GM20000 (cell line): ENCODE measurements around the gene PTPRT.

Experiments used
- DNase-seq: peaks from one replicate; pipeline ENCODE4 v3.0.0; 2012; ENCODE audit warnings: low spot score
- TF ChIP-seq, protein P1 (sequence below): IDR thresholded peaks from 2 replicates; pipeline ENCODE4 v1.5.1; 2012; ENCODE audit warnings: mild to moderate bottlenecking, control low read depth; ENCODE audit errors: extremely low read depth, missing control alignments

PTPRT gene

DNA sequence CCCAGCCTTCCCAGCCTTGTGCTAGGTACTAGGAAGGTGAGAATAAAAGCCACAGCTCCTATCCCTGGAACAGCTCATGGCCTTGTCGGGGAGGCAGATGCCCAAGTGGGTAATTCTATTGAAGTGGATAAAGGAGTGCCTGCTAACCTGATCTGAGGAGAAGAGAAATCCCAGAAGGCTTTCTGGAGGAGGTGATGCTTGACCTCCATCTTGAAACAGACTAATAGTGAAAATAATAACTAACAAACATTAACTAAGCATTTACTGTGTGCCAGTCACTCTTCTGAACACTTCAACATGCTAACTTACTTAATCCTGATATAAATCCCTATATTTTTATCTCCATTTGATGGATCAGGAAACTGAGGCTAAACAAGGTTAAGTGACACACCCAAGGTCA lies 1078.4 kb downstream of the PTPRT start:
- DNase-seq: no peak
- TF ChIP-seq, protein P1, sequence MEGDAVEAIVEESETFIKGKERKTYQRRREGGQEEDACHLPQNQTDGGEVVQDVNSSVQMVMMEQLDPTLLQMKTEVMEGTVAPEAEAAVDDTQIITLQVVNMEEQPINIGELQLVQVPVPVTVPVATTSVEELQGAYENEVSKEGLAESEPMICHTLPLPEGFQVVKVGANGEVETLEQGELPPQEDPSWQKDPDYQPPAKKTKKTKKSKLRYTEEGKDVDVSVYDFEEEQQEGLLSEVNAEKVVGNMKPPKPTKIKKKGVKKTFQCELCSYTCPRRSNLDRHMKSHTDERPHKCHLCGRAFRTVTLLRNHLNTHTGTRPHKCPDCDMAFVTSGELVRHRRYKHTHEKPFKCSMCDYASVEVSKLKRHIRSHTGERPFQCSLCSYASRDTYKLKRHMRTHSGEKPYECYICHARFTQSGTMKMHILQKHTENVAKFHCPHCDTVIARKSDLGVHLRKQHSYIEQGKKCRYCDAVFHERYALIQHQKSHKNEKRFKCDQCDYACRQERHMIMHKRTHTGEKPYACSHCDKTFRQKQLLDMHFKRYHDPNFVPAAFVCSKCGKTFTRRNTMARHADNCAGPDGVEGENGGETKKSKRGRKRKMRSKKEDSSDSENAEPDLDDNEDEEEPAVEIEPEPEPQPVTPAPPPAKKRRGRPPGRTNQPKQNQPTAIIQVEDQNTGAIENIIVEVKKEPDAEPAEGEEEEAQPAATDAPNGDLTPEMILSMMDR: no peak

DNA sequence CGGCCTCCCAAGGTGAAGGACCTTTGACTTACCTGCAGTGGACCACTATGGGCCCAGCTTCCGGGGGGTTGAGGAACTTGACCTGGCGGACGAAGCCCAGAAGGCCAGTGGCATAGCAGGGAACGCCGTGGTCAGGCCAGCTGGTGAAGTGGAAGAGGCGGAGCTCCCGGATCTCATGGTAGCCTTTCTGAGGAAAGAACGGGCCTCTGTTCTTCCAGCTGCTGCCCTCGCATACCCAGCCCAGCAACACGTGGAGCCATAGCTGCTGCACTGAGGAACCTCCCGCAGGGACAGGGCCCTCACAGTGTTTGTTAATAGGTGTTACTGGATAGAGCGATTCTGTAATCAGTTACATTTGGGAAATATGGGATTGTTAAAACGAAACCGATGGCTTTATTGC lies 1079.4 kb downstream of the PTPRT start:
- no peak for DNase-seq
- TF ChIP-seq, protein P1: no peak

DNA sequence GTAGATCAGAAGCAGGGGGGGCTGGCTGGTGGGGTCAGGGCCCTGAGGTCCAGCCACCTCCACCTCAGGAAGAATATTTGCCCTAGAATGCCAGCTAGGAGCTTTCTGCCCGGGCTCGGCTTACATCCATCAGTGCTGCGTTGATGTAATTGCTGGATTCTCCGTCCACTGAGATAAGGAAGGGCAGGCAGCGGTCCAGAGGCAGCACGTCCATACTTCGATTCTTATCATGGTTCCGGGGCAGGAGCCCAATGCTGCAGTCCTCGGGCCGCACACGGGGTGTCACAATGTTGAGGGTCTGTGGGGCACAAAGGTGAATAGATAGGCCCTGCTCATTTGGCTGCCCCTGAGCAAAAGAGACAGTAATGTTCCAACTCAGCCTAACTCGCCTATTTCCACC lies 1087.7 kb downstream of the PTPRT start:
- DNase-seq: no peak

DNA sequence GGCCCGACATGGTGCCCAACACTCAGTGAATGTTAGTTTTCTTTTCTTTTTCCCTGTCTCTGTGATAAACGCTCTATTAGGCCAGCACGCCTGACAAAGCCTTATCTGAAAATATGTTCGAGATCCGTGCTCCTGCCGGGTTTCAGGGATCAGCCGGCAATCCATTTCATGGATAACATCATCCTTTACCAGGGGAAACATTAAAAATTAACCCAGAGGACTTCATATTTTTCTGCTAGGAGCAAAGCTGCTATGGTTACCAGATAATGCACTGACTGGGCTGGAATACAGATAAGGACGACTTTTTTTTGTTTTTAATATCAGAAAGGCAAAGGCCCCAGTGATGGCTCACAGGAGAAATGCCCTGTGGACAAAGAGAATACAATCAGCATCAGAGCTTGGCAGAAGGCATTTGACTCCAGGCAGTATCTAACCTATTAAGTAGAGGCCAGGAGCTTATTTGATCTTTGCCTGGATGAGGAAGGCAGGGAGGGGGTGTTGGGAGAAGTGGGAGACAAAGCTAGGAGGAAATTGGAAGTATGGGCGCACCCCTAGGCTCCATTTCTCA lies 1089.5 kb downstream of the PTPRT start:
- no peak for DNase-seq

More for the DNA sequence above, 1087.7 kb downstream of the PTPRT start:
- TF ChIP-seq, protein P1: no peak

DNA sequence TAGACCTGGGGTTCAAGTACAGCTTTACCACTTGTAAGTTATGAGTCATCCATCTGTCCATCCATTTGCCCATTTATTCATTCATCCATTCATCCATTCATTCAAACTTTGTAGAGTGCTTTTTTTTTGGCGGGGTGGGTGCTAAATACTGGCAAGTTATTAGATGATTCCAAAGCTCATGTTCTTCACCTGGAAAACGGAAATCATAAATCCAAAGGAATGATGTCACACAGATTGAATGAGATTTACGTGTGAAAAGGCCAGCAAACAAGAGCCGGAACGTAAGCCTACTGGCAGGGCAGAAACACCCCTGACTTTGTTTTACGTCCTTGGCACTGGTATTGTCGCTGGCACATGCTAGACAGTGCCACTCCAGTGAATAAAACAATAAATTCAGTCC lies 1090.6 kb downstream of the PTPRT start:
- TF ChIP-seq, protein P1: no peak
- DNase-seq: no peak

More for the DNA sequence above, 1089.5 kb downstream of the PTPRT start:
- TF ChIP-seq, protein P1: no peak

DNA sequence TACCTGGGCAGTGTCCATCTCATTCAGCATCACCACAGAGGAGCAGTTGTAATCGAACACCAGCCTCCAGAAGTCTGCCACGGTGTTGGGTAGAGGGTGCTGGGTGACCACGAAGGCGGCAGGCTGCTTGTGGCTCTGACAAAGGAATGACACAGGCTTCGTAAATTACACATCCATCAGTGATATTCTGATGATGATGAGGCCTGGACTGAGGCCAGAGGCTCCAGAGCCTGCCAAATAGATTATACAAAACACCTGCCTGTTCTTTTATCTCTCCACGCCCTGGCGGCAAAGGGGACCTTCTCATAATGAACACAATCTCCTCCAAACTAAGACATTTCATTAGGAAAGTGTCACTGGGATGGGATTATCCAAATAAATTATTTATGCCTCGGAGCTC lies 1091.3 kb downstream of the PTPRT start:
- DNase-seq: no peak
- TF ChIP-seq, protein P1: no peak

DNA sequence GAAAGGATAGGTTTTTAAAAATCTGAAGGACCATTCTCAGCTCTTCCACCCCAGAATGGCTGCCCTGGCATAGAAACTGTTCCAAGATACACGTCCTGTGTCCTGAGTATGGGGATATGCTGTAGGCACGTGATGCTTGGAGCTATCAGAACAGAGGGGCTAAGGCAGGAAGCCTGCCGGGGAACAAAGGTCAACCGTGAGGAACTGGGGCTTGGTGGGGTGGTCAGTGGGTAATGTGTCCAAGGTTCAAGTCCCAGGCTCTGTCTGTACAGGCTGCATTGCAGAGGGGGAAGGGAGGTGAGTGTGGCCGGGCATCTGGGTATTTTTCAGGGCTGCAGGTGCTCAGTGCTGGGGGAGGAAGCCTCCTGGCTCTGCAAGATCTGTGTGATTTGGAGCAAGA lies 1092.0 kb downstream of the PTPRT start:
- TF ChIP-seq, protein P1: no peak
- no peak for DNase-seq
